Brain microvascular endothelial cell (primary cell): ENCODE results near the gene GRID1.

Experiments used
- DNase-seq: peaks from one replicate; pipeline ENCODE4 v3.0.0-alpha.2; 2020
- H3K27ac ChIP-seq: fragments of 250-450 bp; sonication (Bioruptor Pico); 2 replicates; pipeline ENCODE4 v1.5.1; 2020; ENCODE audit warnings: mild to moderate bottlenecking, moderate library complexity
- H3K27me3 ChIP-seq: fragments of 250-450 bp; sonication (Bioruptor Pico); replicated peaks from 2 replicates; pipeline ENCODE4 v1.5.1; 2020; ENCODE audit warnings: mild to moderate bottlenecking
- H3K36me3 ChIP-seq: fragments of 250-450 bp; sonication (Bioruptor Pico); replicated peaks from 2 replicates; pipeline ENCODE4 v1.5.1; 2020; ENCODE audit warnings: mild to moderate bottlenecking
- H3K4me3 ChIP-seq: 2 replicates; pipeline ENCODE4 v1.5.1; 2011; ENCODE audit warnings: low read depth, mild to moderate bottlenecking, control low read depth, low read length, moderate library complexity
- in situ Hi-C: cut with HindIII; loops from 2 replicates; pipeline ENCODE4 v1.10.0; 2017; ENCODE audit warnings: low sequenced_read_pairs, low pct_ligation_motif_present
- TF ChIP-seq, protein P1 (sequence below): IDR thresholded peaks from 2 replicates; pipeline ENCODE4 v1.5.1; 2011; ENCODE audit warnings: low read depth, mild to moderate bottlenecking, moderate library complexity, low read length, control low read depth, inconsistent platforms; ENCODE audit errors: missing control alignments

Gene GRID1

DNA sequence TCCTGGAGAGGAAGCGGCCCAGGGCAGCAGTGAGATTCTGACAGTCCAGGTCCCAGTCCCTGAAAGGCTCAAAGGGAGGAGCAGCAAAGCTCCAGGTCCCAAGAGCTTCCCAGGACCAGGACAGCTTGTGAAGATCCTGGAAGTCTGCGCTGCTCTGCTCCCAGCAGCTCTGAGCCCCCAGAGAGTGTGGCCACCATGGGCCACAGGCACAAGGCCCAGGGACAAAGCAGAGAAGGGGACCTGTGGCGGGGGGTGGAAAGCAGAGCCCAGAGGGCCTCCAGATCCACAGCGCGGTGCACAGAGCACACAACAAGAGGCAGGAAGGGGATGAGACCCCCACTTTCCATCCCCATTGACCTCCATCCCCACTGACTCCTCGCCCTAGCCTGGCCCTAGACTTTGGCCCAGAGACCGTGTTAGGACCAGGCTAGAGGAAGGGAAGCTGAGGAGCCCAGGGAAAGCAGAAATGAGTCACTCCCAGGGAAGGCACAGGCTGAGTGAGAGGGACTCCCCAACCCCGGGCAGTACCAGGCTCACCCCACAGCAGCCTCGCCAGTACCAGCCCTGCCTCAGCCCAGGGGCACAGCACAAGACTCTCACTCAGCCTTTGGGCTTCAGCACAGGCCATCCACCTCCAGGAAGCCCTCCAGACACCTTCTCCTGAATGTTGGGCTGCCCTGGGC, 75.5 kb downstream of the GRID1 start:
- Histone ChIP-seq H3K27me3 (no peaks in the 10 kb centered on the region), H3K4me3 (no peak overlapping the region), H3K36me3 (no peaks in the 10 kb centered on the region), H3K27ac (no peak overlapping the region)
- in situ Hi-C loops: no loop called here
- TF ChIP-seq, protein P1, sequence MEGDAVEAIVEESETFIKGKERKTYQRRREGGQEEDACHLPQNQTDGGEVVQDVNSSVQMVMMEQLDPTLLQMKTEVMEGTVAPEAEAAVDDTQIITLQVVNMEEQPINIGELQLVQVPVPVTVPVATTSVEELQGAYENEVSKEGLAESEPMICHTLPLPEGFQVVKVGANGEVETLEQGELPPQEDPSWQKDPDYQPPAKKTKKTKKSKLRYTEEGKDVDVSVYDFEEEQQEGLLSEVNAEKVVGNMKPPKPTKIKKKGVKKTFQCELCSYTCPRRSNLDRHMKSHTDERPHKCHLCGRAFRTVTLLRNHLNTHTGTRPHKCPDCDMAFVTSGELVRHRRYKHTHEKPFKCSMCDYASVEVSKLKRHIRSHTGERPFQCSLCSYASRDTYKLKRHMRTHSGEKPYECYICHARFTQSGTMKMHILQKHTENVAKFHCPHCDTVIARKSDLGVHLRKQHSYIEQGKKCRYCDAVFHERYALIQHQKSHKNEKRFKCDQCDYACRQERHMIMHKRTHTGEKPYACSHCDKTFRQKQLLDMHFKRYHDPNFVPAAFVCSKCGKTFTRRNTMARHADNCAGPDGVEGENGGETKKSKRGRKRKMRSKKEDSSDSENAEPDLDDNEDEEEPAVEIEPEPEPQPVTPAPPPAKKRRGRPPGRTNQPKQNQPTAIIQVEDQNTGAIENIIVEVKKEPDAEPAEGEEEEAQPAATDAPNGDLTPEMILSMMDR: no peak
- no peak for DNase-seq

DNA sequence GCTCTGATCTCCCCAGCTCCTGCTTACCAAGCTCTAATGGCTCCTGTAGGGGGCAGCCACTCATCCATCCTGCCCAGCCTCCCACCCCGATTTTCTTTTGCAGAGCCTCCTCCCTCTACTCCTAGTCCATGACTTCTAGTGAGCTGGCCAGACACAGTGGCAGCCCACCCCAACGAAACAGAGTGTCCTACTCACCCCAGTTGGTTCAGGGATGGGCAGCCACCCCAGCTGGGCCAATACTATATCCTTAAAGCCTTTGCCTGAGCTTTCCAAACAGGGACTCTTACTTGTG, 77.1 kb downstream of the GRID1 start:
- in situ Hi-C loops: no loop called here
- Histone ChIP-seq H3K27ac (no peak overlapping the region), H3K27me3 (no peaks in the 10 kb centered on the region), H3K4me3 (no peak overlapping the region), H3K36me3 (no peaks in the 10 kb centered on the region)
- DNase-seq: no peak
- TF ChIP-seq, protein P1: no peak

DNA sequence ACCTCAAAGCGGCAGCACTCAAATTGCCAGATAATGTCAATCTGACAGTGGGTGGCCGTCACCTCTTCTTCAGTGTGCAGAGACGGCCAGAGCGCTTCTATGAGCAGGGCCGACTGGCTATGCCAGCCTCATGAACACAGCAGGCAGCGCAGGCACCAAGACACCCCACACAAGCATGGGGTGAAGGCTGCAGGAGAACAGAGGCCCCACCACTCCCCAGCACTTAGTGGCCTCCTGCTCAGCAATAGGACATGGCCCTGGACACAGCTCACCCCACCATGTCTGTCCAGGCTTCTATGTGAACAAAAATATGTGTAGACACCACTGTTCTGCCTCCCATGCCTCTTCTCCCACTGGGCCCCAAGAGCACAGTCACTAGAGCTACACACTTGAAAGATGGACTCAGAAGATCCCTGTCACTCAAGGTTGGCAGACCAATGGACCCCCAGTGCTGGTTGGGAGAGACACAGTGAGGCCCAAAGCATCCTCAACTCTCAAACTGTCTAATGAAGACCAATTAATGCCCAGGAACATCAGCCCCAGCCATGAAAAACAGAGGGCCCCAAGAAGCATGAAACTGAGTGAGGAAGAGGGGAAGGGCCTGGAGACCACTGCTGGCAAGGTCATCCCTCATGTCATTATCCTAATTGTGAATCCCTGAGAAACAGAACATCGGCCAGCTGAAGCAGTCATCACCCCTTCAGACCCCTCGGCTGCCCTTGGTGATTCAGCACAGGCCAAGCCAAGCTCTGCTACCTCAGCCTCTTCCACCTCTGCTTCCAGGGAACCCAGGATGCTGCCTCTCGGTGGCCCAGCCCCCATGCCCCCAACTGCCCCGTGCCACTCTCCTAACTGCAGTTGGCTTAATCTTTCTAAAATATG, 77.7 kb downstream of the GRID1 start:
- in situ Hi-C loops: no loop called here
- H3K27me3 ChIP-seq: no peaks in the 10 kb centered on the region
- no peaks in the 10 kb centered on the region for H3K36me3 ChIP-seq
- no peak for DNase-seq
- TF ChIP-seq, protein P1: no peak
- H3K27ac ChIP-seq: no peak overlapping the region
- H3K4me3 ChIP-seq: no peak overlapping the region

DNA sequence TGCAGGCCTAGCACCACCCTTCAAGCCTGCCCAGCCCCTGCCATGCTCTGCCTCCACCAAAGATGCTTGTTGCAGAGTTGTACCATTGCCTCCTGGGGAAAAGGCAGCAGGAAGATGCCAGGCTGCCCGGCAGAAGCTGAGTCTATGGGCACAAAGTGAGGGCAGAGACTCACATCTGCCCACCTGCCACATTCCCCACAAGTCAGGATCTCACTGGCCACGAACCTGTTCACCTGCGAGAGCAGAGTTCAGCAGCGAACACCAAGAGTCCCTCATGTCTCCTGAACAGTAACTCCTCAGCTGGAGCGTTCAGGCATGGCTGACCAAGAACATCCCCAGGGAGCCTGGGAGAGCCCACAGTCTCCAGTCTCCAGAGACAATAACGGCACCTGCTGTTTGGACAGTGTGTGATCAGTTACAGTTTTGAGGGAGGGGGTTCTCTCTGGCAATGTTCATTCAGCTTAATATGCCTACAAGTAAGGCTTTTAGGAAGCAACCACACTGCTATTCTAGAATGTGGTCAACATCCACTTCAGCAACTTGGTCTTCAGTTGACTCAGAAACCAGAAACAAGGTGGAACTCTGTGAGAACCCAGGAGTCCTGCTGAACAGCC, 78.5 kb downstream of the GRID1 start:
- in situ Hi-C loops: no loop called here
- Histone ChIP-seq H3K27me3 (no peaks in the 10 kb centered on the region), H3K4me3 (no peak overlapping the region), H3K27ac (no peak overlapping the region), H3K36me3 (no peaks in the 10 kb centered on the region)
- TF ChIP-seq, protein P1: no peak
- DNase-seq: no peak

DNA sequence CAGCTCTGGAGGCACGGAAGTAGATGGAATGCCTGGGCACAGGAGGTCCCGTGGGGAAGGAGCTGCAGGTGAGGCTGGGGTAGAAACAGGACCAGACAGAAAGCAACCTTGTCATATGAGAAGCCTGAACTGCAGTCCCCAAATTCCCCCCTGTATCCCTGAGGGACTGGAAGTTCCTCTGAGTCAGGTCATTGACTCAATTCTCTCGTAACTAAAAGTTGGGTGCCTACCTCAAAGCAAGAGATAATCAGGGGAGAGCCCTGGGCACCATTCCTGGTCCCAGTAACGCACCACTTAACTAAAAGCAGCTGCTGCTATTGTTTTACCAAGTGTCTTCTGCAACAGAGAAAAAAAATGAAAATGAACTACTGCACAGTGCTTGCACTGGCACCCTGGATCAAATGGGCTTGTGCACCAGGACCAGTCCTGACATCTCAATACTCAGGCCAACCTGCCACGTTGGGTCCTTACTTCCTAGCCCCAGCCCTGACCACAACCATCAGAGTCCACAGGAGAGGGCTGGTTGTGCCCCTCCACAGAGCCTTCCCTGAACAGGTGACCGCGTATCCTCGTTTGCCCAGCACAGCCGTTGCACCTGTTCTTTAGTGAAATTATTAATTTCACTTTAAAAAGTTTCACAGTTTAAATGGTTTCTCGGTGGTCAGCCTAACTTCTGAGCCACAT, 79.3 kb downstream of the GRID1 start:
- no peak for DNase-seq
- Histone ChIP-seq H3K36me3 (no peaks in the 10 kb centered on the region), H3K27me3 (no peaks in the 10 kb centered on the region), H3K27ac (no peak overlapping the region), H3K4me3 (no peak overlapping the region)
- TF ChIP-seq, protein P1: no peak
- in situ Hi-C loops: no loop called here
